ENCODE results near the gene SDE2.
A peak's percentile ranks its signal among the peaks of the same experiment; 100 is the strongest.
"Not testable (repeated sequence)": the region's sequence is repeated elsewhere in the genome, so short reads cannot be mapped to it uniquely, and the experiment has no call there.

Gene SDE2

GRCh38 chr1:225999227-225999911 is at the start of gene SDE2:
Gene SDE2, minus strand, starts transcription at chr1:225999343. Its CDS starts 31 bp downstream, at chr1:225999312.
- DNase-seq, result peak; percentile 97 to 99

GRCh38 chr1:226048886-226049285 is 49.7 kb upstream of the SDE2 start:
- no peak for DNase-seq

GRCh38 chr1:226047495-226047894 is 48.4 kb upstream of the SDE2 start:
- DNase-seq, result no peak

- no peak for DNase-seq
Measured at GRCh38 chr1:226046240-226046639, 47.1 kb upstream of the SDE2 start.

- no peak for DNase-seq
Measured at GRCh38 chr1:226044514-226045101, 45.5 kb upstream of the SDE2 start.

- no peak for DNase-seq
Measured at GRCh38 chr1:226041419-226041818, 42.3 kb upstream of the SDE2 start.

GRCh38 chr1:226038661-226039060 is 39.5 kb upstream of the SDE2 start:
- DNase-seq, result no peak

GRCh38 chr1:226035915-226036314 is 36.8 kb upstream of the SDE2 start:
- no peak for DNase-seq

- peak; percentile 78 to 90 for DNase-seq
Measured at GRCh38 chr1:226034482-226034881, 35.3 kb upstream of the SDE2 start.

- no peak for DNase-seq
Measured at GRCh38 chr1:226033991-226034390, 34.8 kb upstream of the SDE2 start.

- no peak for DNase-seq
Measured at GRCh38 chr1:226033582-226033981, 34.4 kb upstream of the SDE2 start.

- DNase-seq, result peak in 1 of 2 experiments; percentile 52
Measured at GRCh38 chr1:226029568-226030225, 30.6 kb upstream of the SDE2 start.

GRCh38 chr1:226029093-226029496 is 30.0 kb upstream of the SDE2 start:
- DNase-seq, result no peak

- DNase-seq, result no peak
Measured at GRCh38 chr1:226027538-226028217, 28.5 kb upstream of the SDE2 start.

- no peak for DNase-seq
Measured at GRCh38 chr1:226026833-226027232, 27.7 kb upstream of the SDE2 start.

- no peak for DNase-seq
Measured at GRCh38 chr1:226023735-226024134, 24.6 kb upstream of the SDE2 start.

- DNase-seq, result no peak
Measured at GRCh38 chr1:226021801-226022200, 22.7 kb upstream of the SDE2 start.

GRCh38 chr1:226021401-226021800 is 22.3 kb upstream of the SDE2 start:
- no peak for DNase-seq

- no peak for DNase-seq
Measured at GRCh38 chr1:226019572-226019971, 20.4 kb upstream of the SDE2 start.

GRCh38 chr1:226017070-226017469 is 17.9 kb upstream of the SDE2 start:
- DNase-seq, result no peak

GRCh38 chr1:226009650-226010044 is 10.5 kb upstream of the SDE2 start:
- DNase-seq, result no peak

- DNase-seq, result not testable (repeated sequence)
Measured at GRCh38 chr1:226007126-226007892, 8.2 kb upstream of the SDE2 start.

GRCh38 chr1:226006686-226007085 is 7.5 kb upstream of the SDE2 start:
- no peak for DNase-seq
